HL-60/S4 treated with retinoic acid at 250 ng/mL for 4 days and 3 days (cell line): ENCODE data around the gene MZT1.

Experiments
- in situ Hi-C: fragments of 300-500 bp; cut with MboI; formaldehyde crosslinking; loops from 2 replicates; pipeline ENCODE4 v1.7.0; 2022; ENCODE audit warnings: low sequenced_read_pairs

The MZT1 gene

DNA sequence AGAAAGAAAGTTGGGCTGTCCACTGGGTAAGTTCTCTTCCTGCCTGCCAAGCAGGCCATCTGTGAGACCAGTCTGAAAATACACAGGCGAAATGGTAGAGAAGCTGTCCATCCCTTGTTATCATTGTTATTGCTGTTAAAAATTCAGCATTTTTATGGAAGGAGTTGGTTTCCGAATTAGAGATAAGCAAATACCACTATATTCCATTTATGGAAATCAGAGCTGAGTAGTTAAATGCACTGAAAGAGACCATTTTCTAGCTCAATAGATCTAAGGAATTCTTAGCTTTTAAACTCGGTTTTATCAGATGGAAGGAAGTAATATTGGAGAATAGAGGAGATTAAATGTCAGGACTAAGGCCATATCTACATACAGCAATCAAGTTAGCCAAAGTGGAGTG lies 40.7 kb downstream of the MZT1 start:
- in situ Hi-C loops: no loop called here

DNA sequence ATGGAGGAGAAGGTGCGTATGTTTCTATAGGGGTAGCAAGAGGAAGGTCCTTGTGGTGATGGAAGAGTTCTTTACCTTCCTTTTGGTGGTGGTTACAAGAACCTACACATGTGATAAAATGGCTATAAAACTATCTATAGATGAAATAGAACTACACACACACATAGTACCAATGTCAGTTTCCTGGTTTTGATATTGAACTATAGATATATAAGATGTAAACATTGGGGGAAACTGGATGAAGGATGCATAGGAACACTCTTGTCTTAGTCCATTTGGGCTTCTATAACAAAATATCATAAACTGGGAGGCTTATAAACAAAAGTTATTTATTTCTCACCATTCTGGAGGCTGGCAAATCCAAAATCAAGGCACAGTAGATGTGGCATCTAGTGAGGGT lies 47.1 kb downstream of the MZT1 start:
- in situ Hi-C loops: no loop called here

DNA sequence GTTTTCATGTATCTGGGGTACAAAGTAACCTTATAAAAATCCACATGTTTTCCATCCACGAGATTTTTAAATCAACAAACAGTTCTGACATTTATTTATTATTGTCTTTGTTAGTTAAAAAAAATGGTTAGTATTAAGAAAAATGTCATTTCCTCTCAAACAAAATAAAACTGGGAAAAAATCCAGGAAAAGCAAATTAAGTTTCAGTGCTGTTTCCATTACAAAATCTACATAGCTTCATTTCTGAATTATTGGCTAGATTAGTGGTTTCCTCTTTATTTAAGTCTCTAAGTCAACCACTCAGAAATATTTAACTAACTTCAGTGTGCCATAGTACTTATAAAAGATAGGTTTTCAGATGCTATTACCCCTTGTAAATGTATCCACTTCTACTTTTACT lies 49.1 kb downstream of the MZT1 start:
- in situ Hi-C loops: no loop called here

DNA sequence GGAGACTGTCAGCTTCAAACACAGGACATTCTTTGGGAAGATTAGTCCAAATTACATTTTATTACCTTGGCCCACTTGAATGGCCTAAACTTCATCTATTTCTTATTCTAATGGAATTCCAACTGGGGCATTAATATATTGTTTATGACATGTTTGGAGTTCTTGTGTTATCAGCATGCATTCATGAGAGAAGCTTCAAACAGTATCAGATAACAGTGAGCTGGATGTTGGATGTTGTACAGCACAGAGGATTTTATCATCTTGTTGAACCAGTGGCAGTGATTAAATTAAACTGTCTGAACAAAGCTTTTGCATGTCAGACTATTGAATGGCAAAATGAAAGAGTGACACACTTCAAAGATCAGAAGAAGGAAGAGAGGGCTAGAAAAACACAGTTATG lies 50.0 kb downstream of the MZT1 start:
- in situ Hi-C loops: no loop called here

DNA sequence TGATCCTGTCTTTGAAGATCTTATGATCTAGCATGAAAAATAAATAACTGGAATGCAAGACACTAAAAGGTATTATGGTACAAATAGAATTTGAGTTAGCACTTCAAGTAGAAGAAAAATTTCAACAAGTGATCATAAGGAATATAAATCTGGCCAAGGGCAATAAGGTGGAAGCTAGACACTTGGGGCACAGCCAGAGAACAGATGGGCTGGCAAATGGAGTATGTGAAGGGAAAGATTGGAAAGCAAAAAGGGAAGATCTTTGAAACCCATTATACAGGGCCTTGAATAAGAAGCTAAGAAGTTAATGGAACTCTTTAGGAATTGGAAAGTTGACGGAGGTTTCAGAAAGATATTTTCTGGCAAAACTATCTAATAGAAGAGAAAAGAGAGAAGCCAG lies 61.0 kb downstream of the MZT1 start:
- in situ Hi-C loops: no loop called here

DNA sequence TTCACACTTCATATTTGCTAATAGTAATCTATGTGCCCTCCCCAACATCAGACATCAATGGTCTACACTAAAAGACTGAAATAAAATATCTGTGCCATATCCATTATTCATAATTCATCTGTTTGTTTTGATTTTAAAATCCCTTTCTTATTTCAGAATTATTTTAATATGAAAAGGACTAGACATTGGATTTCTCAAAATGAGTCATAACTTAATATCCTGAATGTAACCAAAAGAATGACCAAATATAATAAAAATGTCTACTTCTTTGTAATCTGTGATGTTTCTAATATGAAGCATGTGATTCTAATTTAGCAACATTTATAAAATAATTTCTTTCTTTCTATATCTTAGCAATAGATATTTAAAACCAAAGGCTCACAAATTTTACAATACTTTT lies 64.9 kb downstream of the MZT1 start:
- in situ Hi-C loops: no loop called here
